ENCODE data around the gene ARL2.

Gene ARL2

DNA sequence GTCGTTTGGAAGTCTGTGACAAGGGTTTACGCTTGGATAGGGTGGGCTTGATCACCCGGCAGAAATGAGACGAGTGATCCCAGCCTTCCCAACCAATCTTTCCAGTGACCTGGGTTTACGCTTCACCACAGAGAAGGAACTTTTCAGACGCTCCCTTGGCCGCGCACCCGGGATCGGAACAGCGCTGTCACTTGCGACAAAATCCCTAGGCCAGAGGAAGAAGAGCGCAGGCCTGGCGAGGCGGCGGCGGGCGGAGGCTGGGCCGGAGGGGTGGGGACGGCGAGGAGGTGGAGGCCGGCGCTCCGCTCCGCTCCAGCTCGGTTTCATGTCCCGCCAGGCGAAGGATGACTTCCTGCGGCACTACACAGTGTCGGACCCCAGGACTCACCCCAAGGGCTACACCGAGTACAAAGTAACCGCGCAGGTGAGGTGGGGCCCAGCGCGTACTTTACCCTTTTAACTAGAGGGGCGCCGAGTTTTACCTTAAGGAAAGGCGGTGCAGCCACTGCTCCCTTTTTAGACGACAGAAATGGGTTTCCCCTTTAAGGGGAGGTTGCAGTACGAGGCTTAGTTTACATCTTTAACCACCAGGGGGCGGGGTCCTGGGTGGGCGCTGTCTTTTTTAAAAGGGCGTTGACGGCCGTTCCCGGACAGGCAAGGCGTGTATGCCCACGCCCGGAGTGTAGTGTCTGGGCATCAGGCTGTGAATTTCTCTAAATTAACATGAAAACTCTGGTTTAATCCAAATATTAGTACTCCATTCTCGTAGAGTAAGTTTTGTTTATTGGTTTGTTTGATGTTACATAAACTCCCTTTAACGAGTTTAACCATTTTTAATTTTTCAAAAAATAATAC, 13.5 kb downstream of the ARL2 start, which contains the start of gene SNX15 (continued):
- no peak for TF ChIP-seq ZNF571 (tag by site-specific recombination; IDR thresholded peaks at IDR 0.05)
- TF ChIP-seq ZNF335 (tag by site-specific recombination; conservative IDR thresholded peaks at IDR 0.05), result peak; percentile 59
- peak; percentile 98 for TF ChIP-seq KLF8 (tag by site-specific recombination; IDR thresholded peaks at IDR 0.05)
- TF ChIP-seq ZNF548 (tag by site-specific recombination; IDR thresholded peaks at IDR 0.05), result no peak
- peak; percentile 87 for TF ChIP-seq KLF9 (tag by site-specific recombination; IDR thresholded peaks at IDR 0.05; ENCODE audit: low read depth)
- TF ChIP-seq, protein P1, sequence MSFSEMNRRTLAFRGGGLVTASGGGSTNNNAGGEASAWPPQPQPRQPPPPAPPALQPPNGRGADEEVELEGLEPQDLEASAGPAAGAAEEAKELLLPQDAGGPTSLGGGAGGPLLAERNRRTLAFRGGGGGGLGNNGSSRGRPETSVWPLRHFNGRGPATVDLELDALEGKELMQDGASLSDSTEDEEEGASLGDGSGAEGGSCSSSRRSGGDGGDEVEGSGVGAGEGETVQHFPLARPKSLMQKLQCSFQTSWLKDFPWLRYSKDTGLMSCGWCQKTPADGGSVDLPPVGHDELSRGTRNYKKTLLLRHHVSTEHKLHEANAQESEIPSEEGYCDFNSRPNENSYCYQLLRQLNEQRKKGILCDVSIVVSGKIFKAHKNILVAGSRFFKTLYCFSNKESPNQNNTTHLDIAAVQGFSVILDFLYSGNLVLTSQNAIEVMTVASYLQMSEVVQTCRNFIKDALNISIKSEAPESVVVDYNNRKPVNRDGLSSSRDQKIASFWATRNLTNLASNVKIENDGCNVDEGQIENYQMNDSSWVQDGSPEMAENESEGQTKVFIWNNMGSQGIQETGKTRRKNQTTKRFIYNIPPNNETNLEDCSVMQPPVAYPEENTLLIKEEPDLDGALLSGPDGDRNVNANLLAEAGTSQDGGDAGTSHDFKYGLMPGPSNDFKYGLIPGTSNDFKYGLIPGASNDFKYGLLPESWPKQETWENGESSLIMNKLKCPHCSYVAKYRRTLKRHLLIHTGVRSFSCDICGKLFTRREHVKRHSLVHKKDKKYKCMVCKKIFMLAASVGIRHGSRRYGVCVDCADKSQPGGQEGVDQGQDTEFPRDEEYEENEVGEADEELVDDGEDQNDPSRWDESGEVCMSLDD (tag by site-specific recombination; IDR thresholded peaks at IDR 0.05), result no peak
- TF ChIP-seq ZNF37A (tag by site-specific recombination; IDR thresholded peaks at IDR 0.05), result no peak
- TF ChIP-seq ZXDB (tag by site-specific recombination; IDR thresholded peaks at IDR 0.05), result peak; percentile 74
- TF ChIP-seq ZNF513 (tag by site-specific recombination; IDR thresholded peaks at IDR 0.05), result peak; percentile 83
- TF ChIP-seq ZNF830 (tag by site-specific recombination; IDR thresholded peaks at IDR 0.05; ENCODE audit: low read depth), result no peak
- TF ChIP-seq ZNF776 (tag by site-specific recombination; IDR thresholded peaks at IDR 0.05; ENCODE audit: borderline replicate concordance), result no peak
- TF ChIP-seq, protein P2, sequence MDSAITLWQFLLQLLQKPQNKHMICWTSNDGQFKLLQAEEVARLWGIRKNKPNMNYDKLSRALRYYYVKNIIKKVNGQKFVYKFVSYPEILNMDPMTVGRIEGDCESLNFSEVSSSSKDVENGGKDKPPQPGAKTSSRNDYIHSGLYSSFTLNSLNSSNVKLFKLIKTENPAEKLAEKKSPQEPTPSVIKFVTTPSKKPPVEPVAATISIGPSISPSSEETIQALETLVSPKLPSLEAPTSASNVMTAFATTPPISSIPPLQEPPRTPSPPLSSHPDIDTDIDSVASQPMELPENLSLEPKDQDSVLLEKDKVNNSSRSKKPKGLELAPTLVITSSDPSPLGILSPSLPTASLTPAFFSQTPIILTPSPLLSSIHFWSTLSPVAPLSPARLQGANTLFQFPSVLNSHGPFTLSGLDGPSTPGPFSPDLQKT (IDR thresholded peaks at IDR 0.05; ENCODE audit: borderline replicate concordance, low read depth, low read length), result no peak
- TF ChIP-seq ZNF174 (tag by site-specific recombination; IDR thresholded peaks at IDR 0.05), result no peak
- peak; percentile 94 for TF ChIP-seq ZBTB17 (tag by site-specific recombination; IDR thresholded peaks at IDR 0.05)
- peak; percentile 18; the same call in 1 of the 2 replicates for TF ChIP-seq YY2 (tag by site-specific recombination; IDR thresholded peaks at IDR 0.05)
- peak; percentile 81; the same call in 1 of the 2 replicates for TF ChIP-seq ZBTB7A (tag by site-specific recombination; IDR thresholded peaks at IDR 0.05; ENCODE audit: low read depth)
- TF ChIP-seq IKZF3 (tag by site-specific recombination; IDR thresholded peaks at IDR 0.05), result peak; percentile 43; the same call in 1 of the 2 replicates
- TF ChIP-seq HOXA7 (CRISPR knock-in tag; IDR thresholded peaks at IDR 0.05; ENCODE audit: borderline replicate concordance), result no peak
- TF ChIP-seq ZNF677 (tag by site-specific recombination; IDR thresholded peaks at IDR 0.05), result no peak
- no peak for TF ChIP-seq ZNF23 (tag by site-specific recombination; IDR thresholded peaks at IDR 0.05; ENCODE audit: borderline replicate concordance)
- TF ChIP-seq ZNF211 (tag by site-specific recombination; IDR thresholded peaks at IDR 0.05; ENCODE audit: low read depth), result no peak
- peak; percentile 97 for TF ChIP-seq ZNF2 (tag by site-specific recombination; IDR thresholded peaks at IDR 0.05)
- TF ChIP-seq, protein P3, sequence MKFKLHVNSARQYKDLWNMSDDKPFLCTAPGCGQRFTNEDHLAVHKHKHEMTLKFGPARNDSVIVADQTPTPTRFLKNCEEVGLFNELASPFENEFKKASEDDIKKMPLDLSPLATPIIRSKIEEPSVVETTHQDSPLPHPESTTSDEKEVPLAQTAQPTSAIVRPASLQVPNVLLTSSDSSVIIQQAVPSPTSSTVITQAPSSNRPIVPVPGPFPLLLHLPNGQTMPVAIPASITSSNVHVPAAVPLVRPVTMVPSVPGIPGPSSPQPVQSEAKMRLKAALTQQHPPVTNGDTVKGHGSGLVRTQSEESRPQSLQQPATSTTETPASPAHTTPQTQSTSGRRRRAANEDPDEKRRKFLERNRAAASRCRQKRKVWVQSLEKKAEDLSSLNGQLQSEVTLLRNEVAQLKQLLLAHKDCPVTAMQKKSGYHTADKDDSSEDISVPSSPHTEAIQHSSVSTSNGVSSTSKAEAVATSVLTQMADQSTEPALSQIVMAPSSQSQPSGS (tag by site-specific recombination; IDR thresholded peaks at IDR 0.05; ENCODE audit: low read depth), result no peak
- TF ChIP-seq ZNF121 (tag by site-specific recombination; IDR thresholded peaks at IDR 0.05), result no peak
- no peak for TF ChIP-seq ZNF24 (tag by site-specific recombination; IDR thresholded peaks at IDR 0.05)
- no peak for TF ChIP-seq ZSCAN18 (tag by site-specific recombination; IDR thresholded peaks at IDR 0.05)
- TF ChIP-seq ZNF585B (tag by site-specific recombination; IDR thresholded peaks at IDR 0.05), result no peak
- peak; percentile 44; the same call in 1 of the 2 replicates for TF ChIP-seq HIC1 (tag by site-specific recombination; IDR thresholded peaks at IDR 0.05)
- no peak for TF ChIP-seq ZNF843 (tag by site-specific recombination; IDR thresholded peaks at IDR 0.05)
- TF ChIP-seq ZNF514 (tag by site-specific recombination; IDR thresholded peaks at IDR 0.05), result no peak
